ENCODE data around the gene SESN1. TPM values are rescaled to one million over a fixed set of nuclear protein-coding genes. Genes with fewer than 3 reads are reported as not detected.

The SESN1 gene
- total RNA-seq, 1 donor from 2014 or later, result 8.0 TPM

DNA sequence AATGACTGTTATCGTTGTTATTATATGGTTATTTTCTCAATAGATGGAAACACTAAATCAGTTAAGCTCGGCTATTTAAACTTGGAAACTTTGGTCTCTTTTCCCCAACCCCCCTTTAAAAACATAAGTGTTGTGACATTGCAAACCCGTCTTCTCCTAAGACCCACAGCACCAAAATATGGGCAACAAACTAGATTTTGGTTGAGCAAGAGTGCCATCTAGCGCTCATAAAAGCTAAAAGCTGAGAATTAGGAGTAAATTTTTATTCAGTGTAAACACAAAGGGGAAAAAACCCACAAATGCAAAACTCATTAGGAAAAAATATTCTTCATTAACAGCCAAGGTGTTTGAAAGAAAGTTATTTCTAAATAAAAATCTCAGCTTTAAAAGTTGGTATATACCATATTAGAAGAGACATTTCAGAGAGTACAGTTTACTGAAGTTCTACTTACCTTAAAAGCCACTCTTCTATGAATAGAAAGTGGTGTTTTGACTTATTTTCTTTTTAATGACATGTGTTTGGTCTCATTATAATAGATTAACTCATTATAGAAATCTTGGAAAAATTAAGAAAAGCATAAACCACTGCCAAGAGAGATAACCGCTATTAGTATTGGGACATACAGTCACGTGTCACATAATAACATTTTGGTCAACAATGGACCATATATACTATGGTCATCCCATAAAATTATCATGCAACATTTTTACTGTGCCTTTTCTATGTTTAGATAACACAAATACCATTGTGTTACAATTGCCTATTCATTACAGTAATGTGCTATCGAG is 21.1 kb downstream of the SESN1 start:
- H3K4me3 ChIP-seq (ENCODE audit: low read depth, low read length), result no peak overlapping the region
- no peak for DNase-seq (ENCODE audit: low read depth)
- TF ChIP-seq, protein P1, sequence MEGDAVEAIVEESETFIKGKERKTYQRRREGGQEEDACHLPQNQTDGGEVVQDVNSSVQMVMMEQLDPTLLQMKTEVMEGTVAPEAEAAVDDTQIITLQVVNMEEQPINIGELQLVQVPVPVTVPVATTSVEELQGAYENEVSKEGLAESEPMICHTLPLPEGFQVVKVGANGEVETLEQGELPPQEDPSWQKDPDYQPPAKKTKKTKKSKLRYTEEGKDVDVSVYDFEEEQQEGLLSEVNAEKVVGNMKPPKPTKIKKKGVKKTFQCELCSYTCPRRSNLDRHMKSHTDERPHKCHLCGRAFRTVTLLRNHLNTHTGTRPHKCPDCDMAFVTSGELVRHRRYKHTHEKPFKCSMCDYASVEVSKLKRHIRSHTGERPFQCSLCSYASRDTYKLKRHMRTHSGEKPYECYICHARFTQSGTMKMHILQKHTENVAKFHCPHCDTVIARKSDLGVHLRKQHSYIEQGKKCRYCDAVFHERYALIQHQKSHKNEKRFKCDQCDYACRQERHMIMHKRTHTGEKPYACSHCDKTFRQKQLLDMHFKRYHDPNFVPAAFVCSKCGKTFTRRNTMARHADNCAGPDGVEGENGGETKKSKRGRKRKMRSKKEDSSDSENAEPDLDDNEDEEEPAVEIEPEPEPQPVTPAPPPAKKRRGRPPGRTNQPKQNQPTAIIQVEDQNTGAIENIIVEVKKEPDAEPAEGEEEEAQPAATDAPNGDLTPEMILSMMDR (conservative IDR thresholded peaks at IDR 0.05; ENCODE audit: low read depth, low read length), result peak; percentile 67

DNA sequence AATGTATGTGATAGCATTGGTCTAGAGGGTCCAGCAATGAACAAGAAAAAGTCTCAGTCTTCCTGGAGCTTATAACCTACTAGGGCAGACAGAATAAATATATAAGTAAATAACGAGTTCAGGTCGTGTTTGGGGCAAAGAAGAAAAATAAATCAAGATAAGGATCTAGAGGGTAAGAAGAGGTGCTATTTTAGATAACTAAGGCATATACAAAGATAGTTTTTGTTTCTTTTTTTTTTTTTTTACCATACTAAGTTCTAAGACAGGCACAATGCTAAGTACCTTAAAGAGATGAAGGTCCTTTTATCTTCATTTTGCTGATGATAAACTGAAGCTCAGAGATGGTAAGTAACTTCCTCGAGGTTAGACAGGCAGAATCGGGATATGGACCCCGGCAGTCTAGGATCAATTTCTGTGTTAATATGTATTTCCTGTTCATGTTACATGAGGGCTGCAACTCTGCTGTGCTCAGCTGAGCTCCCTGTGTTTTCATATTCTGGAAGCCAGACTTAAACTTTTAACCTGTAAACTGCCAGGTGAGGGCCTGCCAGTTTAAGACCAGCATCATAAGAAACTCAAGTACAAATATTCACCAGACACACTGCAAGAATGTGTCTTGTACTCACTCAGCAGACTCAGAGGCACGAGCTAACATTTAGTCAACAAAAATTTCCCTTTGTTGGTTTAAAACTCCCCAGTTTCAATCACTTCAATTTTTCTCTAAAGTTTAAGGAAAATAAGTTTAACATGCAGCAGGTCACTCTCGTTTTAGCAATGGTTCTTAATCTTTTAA is 23.3 kb downstream of the SESN1 start:
- TF ChIP-seq, protein P1 (conservative IDR thresholded peaks at IDR 0.05; ENCODE audit: low read depth, low read length), result no peak
- no peak for DNase-seq (ENCODE audit: low read depth)
- H3K4me3 ChIP-seq (ENCODE audit: low read depth, low read length), result no peak overlapping the region

DNA sequence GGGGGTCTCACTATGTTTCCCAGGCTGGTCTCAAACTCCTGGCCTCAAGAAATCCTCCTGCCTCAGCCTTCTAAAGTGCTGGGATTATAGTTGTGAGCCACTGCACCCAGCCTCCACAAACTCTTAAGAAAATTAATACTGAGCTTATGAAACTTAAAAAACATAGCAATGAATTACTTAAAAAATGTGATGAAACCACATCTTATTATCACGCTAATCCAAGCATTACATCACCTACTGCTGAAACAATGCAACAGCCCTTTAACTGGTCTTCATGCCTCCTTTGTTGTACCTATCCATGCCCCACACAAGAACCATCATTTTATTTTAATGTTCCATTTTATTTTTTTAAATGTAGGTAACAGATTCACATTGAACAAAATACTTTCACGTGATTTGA is 24.9 kb downstream of the SESN1 start:
- TF ChIP-seq, protein P1 (conservative IDR thresholded peaks at IDR 0.05; ENCODE audit: low read depth, low read length), result no peak
- DNase-seq (ENCODE audit: low read depth), result no peak
- H3K4me3 ChIP-seq (ENCODE audit: low read depth, low read length), result no peak overlapping the region

DNA sequence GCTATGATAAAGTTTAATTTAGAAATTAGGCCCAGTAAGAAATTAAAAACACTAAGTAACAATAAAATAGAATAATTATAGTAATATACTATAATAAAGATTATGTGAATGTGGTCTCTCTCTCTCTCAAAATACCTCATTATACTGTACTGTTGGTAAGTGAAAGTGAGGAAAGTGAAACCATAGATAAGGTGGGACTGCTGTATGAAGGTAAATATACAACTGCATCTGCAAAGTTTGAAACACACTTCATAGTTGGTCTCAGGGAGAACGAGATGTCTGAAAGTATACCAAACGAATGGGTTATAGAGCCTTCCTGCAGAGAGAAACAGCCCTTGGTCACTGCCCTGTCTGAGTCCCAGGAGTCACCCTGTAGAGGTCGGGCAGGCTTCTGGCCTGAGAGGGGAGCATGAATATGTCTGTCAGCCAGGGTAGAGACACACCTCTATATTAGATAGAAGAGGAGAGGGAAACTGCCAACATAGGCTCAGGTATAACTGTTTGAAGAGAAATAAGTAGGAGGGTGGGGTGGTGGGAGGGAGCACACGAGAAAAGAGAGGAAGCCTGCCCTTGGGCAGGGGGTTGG is 31.8 kb downstream of the SESN1 start:
- H3K4me3 ChIP-seq (ENCODE audit: low read depth, low read length), result no peak overlapping the region
- TF ChIP-seq, protein P1 (conservative IDR thresholded peaks at IDR 0.05; ENCODE audit: low read depth, low read length), result no peak
- no peak for DNase-seq (ENCODE audit: low read depth)

DNA sequence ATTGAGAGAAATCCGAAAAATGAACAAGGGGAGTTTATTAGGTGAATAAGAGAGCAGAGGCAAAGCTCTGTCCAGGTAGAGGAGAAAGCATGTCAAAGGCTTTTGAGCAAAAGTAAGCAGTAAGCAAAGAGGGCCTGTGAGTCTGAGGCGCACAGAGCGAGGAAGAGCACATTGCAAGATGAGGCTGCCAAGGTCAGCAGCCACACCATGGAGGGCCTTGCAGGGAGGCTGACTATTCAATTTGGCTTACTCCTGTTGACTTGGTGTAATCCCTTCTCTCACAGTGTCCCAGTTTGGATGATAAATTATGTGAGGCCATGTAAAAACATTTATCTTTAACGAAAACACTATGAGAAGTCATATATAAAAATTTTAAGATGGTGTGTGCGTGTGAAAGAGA is 32.4 kb downstream of the SESN1 start:
- TF ChIP-seq, protein P1 (conservative IDR thresholded peaks at IDR 0.05; ENCODE audit: low read depth, low read length), result no peak
- no peak overlapping the region for H3K4me3 ChIP-seq (ENCODE audit: low read depth, low read length)
- no peak for DNase-seq (ENCODE audit: low read depth)

DNA sequence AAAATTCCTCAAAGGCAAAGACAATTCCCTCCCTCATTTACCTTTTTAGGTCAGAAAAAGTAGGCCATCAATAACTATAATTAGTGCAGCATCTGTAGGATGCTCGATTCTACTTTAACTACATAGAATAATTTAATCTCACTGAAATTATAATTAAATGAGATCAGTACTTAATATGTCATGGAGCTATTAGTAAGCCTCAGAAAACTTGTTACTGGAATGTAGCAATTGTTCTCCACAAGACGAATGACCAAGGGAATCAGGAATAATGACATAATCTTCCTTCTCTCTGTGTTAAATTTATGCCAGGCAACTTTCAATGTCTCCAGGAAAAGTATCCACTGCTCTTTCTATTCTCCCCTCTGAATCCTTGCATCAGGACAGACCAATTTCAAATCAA is 34.1 kb downstream of the SESN1 start:
- no peak overlapping the region for H3K4me3 ChIP-seq (ENCODE audit: low read depth, low read length)
- no peak for DNase-seq (ENCODE audit: low read depth)

More for the DNA sequence above, 34.1 kb downstream of the SESN1 start:
- TF ChIP-seq, protein P1 (conservative IDR thresholded peaks at IDR 0.05; ENCODE audit: low read depth, low read length), result no peak

Measured in epithelial cell of proximal tubule (primary cell).